Ishikawa (cell line): ENCODE measurements around the gene INTS14.

ENCODE experiments used
- CEBPB ChIP-seq: IDR thresholded peaks from 2 replicates; pipeline ENCODE4 v1.6.1; 2012
- CREB1 ChIP-seq: IDR thresholded peaks from 2 replicates; pipeline ENCODE4 v1.6.1; 2012; ENCODE audit warnings: low read depth
- EGR1 ChIP-seq: IDR thresholded peaks from 2 replicates; pipeline ENCODE4 v1.6.1; 2012
- EP300 ChIP-seq: IDR thresholded peaks from 2 replicates; pipeline ENCODE4 v1.6.1; 2012; ENCODE audit warnings: borderline replicate concordance
- FOXM1 ChIP-seq: IDR thresholded peaks from 2 replicates; pipeline ENCODE4 v1.6.1; 2012; ENCODE audit warnings: low read depth, borderline replicate concordance
- NFIC ChIP-seq: IDR thresholded peaks from 2 replicates; pipeline ENCODE4 v1.6.1; 2012
- RAD21 ChIP-seq: IDR thresholded peaks from 2 replicates; pipeline ENCODE4 v1.6.1; 2012; ENCODE audit warnings: low read depth
- TAF1 ChIP-seq: IDR thresholded peaks from 2 replicates; pipeline ENCODE4 v1.6.1; 2012; ENCODE audit warnings: low read depth, mild to moderate bottlenecking
- TCF12 ChIP-seq: IDR thresholded peaks from 2 replicates; pipeline ENCODE4 v1.6.1; 2012; ENCODE audit warnings: low read depth
- TEAD4 ChIP-seq: IDR thresholded peaks from 2 replicates; pipeline ENCODE4 v1.6.1; 2012
- YY1 ChIP-seq: IDR thresholded peaks from 2 replicates; pipeline ENCODE4 v1.6.1; 2012; ENCODE audit warnings: low read depth
- ZBTB7A ChIP-seq: IDR thresholded peaks from 2 replicates; pipeline ENCODE4 v1.6.1; 2012; ENCODE audit warnings: low read depth
- TF ChIP-seq, protein P1 (sequence below): IDR thresholded peaks from 2 replicates; pipeline ENCODE4 v1.6.1; 2012
- TF ChIP-seq, protein P2 (sequence below): IDR thresholded peaks from 2 replicates; pipeline ENCODE4 v1.6.1; 2012
- TF ChIP-seq, protein P3 (sequence below): IDR thresholded peaks from 2 replicates; pipeline ENCODE4 v1.6.1; 2012; ENCODE audit warnings: low read depth, mild to moderate bottlenecking

The INTS14 gene

DNA sequence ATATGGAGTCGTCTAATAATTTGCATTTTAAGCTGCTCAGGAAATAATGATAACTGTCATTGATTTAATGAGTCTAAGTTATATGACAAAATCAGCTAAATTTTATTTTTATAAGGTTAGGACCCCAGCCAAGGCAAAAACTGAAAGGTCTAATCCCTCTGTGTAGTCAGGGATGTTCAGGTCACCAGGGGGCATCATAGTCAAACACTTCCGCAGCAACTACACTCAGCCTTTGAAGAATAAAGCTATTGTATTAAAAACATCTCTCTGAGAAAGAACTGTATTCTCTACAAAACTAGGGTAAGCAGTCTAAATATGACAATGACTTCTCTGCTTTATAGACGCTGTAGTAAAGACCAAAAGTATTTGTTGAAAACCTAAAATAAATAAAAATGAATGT is 15.0 kb downstream of the INTS14 start:
- TF ChIP-seq RAD21 (peak; percentile 38; the same call in 1 of the 2 replicates), TAF1 (no peak)
- TF ChIP-seq, protein P1, sequence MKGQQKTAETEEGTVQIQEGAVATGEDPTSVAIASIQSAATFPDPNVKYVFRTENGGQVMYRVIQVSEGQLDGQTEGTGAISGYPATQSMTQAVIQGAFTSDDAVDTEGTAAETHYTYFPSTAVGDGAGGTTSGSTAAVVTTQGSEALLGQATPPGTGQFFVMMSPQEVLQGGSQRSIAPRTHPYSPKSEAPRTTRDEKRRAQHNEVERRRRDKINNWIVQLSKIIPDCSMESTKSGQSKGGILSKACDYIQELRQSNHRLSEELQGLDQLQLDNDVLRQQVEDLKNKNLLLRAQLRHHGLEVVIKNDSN = no peak

DNA sequence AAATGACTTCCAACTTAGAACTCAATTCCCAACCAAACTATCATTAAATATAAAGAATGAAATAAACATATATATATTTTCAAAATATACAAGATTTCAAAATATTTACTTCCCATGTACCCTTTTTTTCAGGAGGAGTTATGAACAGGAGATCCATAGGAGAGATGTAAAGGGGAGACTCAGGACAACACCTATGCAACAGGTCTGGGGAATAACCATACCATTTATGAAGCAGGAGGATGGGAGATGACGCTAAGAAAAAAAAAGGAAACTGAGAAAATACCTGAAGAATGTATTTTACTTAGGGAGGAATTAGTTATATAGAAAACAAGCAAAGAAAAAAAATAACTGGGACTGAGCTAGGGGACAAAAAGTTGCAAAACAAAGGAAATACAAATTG is 23.8 kb downstream of the INTS14 start:
- no peak for TF ChIP-seq TCF12
- no peak for TF ChIP-seq EP300
- TF ChIP-seq TAF1 = no peak
- TF ChIP-seq, protein P1 = no peak

DNA sequence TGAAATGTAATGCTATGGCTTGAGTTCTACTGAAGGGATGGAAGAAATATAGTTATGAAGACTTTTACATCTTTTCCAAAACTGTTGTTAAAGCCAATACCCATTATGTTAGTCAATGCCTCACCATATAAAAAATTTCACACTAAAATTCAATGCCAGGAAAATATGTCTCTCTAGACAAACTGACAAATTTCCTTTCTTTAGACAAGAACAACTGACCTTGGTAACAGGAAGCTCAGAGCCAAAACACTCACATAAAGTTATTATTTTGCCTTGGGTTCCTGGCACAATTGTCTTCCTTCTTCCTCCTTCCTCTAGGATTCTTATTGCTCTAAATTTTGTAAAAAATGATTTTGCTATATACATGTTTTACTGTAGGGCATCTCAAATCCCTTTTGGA is 26.7 kb downstream of the INTS14 start:
- TF ChIP-seq CREB1 (no peak), CEBPB (no peak), TCF12 (no peak), TEAD4 (no peak), FOXM1 (no peak), TAF1 (no peak), NFIC (no peak), ZBTB7A (no peak), RAD21 (no peak), EP300 (no peak), EGR1 (no peak), YY1 (no peak)
- TF ChIP-seq, protein P2, sequence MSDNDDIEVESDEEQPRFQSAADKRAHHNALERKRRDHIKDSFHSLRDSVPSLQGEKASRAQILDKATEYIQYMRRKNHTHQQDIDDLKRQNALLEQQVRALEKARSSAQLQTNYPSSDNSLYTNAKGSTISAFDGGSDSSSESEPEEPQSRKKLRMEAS = no peak
- TF ChIP-seq, protein P3, sequence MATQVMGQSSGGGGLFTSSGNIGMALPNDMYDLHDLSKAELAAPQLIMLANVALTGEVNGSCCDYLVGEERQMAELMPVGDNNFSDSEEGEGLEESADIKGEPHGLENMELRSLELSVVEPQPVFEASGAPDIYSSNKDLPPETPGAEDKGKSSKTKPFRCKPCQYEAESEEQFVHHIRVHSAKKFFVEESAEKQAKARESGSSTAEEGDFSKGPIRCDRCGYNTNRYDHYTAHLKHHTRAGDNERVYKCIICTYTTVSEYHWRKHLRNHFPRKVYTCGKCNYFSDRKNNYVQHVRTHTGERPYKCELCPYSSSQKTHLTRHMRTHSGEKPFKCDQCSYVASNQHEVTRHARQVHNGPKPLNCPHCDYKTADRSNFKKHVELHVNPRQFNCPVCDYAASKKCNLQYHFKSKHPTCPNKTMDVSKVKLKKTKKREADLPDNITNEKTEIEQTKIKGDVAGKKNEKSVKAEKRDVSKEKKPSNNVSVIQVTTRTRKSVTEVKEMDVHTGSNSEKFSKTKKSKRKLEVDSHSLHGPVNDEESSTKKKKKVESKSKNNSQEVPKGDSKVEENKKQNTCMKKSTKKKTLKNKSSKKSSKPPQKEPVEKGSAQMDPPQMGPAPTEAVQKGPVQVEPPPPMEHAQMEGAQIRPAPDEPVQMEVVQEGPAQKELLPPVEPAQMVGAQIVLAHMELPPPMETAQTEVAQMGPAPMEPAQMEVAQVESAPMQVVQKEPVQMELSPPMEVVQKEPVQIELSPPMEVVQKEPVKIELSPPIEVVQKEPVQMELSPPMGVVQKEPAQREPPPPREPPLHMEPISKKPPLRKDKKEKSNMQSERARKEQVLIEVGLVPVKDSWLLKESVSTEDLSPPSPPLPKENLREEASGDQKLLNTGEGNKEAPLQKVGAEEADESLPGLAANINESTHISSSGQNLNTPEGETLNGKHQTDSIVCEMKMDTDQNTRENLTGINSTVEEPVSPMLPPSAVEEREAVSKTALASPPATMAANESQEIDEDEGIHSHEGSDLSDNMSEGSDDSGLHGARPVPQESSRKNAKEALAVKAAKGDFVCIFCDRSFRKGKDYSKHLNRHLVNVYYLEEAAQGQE = no peak
- TF ChIP-seq, protein P1 = no peak

DNA sequence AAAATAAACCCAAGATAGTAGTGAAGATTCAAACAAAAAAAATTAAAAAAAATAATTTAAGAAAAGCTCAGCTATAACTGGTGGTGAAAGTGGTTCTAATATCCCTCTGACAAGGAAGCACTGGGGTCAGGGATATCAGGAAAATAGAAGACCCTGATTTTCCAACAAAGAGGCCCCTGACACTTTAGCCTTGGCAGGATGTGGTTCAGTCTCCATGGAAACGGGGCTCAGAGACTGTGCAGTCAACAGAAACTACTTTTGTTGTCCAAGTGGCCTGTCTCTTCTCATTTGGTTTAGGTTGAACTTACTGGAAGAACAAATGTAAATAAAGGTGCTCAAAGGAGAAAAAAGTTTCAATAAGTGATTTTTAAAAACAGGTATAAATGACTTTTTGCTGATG is 27.2 kb downstream of the INTS14 start:
- TF ChIP-seq RAD21 (no peak), TCF12 (no peak), FOXM1 (no peak), EGR1 (no peak), CREB1 (no peak), CEBPB (no peak)
- TF ChIP-seq, protein P2 = no peak

DNA sequence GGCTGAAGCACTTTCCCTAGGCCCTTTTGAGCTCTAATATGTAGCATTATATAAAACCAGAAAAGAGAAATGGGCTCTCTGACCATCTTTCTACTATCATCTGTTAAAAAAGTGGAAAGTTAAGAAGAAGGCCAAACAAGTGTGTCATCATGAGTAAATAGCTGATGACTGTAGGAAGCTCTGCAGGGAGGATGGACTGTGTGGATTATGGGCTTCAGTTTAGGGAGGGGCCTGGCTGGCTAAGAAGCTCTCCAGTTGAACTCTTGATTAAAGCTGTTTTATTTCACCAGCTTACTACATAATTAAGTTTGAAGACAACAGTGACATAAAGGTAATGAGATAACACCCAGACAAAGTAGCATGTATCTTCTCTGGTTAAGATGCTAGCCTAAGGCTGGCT is 30.6 kb downstream of the INTS14 start:
- no peak for TF ChIP-seq ZBTB7A

DNA sequence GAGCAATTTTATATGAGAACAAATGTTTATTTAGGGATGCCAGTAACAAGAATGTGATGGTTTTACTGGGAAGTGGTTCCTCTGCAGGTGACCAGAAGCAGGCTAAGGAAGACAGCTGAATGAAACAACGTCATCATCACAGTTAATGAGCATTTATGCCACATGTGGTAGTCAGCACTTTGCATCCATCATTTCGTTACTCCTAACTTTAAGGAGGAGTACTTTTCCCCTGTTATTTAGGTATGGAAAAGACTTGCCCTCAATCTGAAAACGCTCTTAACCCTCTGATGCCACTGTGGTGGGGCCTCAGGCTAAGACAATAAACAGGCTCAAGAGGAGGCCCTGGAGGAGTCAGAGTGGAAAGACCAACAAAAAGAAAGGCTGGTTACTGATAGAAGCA is 31.2 kb downstream of the INTS14 start:
- TF ChIP-seq, protein P3 = no peak
- no peak for TF ChIP-seq CEBPB
- no peak for TF ChIP-seq EP300
- no peak for TF ChIP-seq NFIC
- TF ChIP-seq YY1 = no peak
- no peak for TF ChIP-seq EGR1
- TF ChIP-seq, protein P2 = no peak
- TF ChIP-seq TAF1 = no peak
- TF ChIP-seq TEAD4 = no peak
- no peak for TF ChIP-seq FOXM1
- TF ChIP-seq ZBTB7A = no peak
- TF ChIP-seq RAD21 = no peak
- no peak for TF ChIP-seq CREB1
- TF ChIP-seq, protein P1 = no peak
